HepG2 (cell line): ENCODE results near the gene CYP2S1. TPM values are rescaled to one million over a fixed set of nuclear protein-coding genes. Genes with fewer than 3 reads are reported as not detected.

Experiments
- ATF3 ChIP-seq: sonication (generic); formaldehyde crosslinking; IDR thresholded peaks from 2 replicates; pipeline ENCODE4 v1.4.0; 2020; ENCODE audit warnings: missing genetic modification reagents
- BATF2 ChIP-seq: sonication (generic); formaldehyde crosslinking; IDR thresholded peaks from 2 replicates; pipeline ENCODE4 v1.8.0; 2022; ENCODE audit warnings: mild to moderate bottlenecking, missing genetic modification reagents, moderate library complexity
- CBX5 ChIP-seq: sonication (generic); formaldehyde crosslinking; IDR thresholded peaks from 2 replicates; pipeline ENCODE4 v1.4.0; 2020; ENCODE audit warnings: missing genetic modification reagents, borderline replicate concordance
- CHD4 ChIP-seq: fragments of 200-600 bp; sonication (generic); IDR thresholded peaks from 2 replicates; pipeline ENCODE4 v1.7.0; 2017; ENCODE audit warnings: mild to moderate bottlenecking, low read length, borderline replicate concordance
- CREM ChIP-seq, 2 experiments: sonication (generic) in 1 of 2; formaldehyde crosslinking in 1 of 2; IDR thresholded peaks; 2 replicates each; pipeline versions ENCODE4 v1.4.0 to v1.6.1; 2016 to 2020; ENCODE audit warnings: antibody characterized with exemption in 1 of 2, mild to moderate bottlenecking in 1 of 2, missing genetic modification reagents in 1 of 2
- FOXP4 ChIP-seq: sonication (generic); formaldehyde crosslinking; IDR thresholded peaks from 2 replicates; pipeline ENCODE4 v1.4.0; 2020; ENCODE audit warnings: missing genetic modification reagents
- IKZF5 ChIP-seq: IDR thresholded peaks from 2 replicates; pipeline ENCODE4 v1.6.1; 2018; ENCODE audit warnings: missing genetic modification reagents, mild to moderate bottlenecking, missing compliant biosample characterization
- KMT2A ChIP-seq: sonication (generic); formaldehyde crosslinking; IDR thresholded peaks from 2 replicates; pipeline ENCODE4 v1.4.0; 2020; ENCODE audit warnings: missing genetic modification reagents
- MED13 ChIP-seq: sonication (generic); formaldehyde crosslinking; IDR thresholded peaks from 2 replicates; pipeline ENCODE4 v1.5.0; 2020; ENCODE audit warnings: missing genetic modification reagents
- MEIS1 ChIP-seq: sonication (generic); formaldehyde crosslinking; IDR thresholded peaks from 2 replicates; pipeline ENCODE4 v1.9.0; 2021; ENCODE audit warnings: mild to moderate bottlenecking, missing genetic modification reagents, moderate library complexity, borderline replicate concordance
- NFATC3 ChIP-seq: sonication (generic); formaldehyde crosslinking; IDR thresholded peaks from 2 replicates; pipeline ENCODE4 v1.5.1; 2020; ENCODE audit warnings: mild to moderate bottlenecking, missing genetic modification reagents
- REXO4 ChIP-seq: sonication (generic); formaldehyde crosslinking; IDR thresholded peaks from 2 replicates; pipeline ENCODE4 v1.8.0; 2022; ENCODE audit warnings: missing genetic modification reagents, mild to moderate bottlenecking, borderline replicate concordance
- SIN3A ChIP-seq: IDR thresholded peaks from 2 replicates; pipeline ENCODE4 v1.6.1; 2011; ENCODE audit warnings: low read depth, mild to moderate bottlenecking, control low read depth, low read length, borderline replicate concordance
- TARDBP ChIP-seq: sonication (generic); formaldehyde crosslinking; IDR thresholded peaks from 2 replicates; pipeline ENCODE4 v1.8.0; 2022; ENCODE audit warnings: mild to moderate bottlenecking, missing genetic modification reagents
- TIGD3 ChIP-seq: sonication (generic); formaldehyde crosslinking; IDR thresholded peaks from 2 replicates; pipeline ENCODE4 v1.5.1; 2020; ENCODE audit warnings: mild to moderate bottlenecking, missing genetic modification reagents, borderline replicate concordance
- ZBTB42 ChIP-seq: sonication (generic); formaldehyde crosslinking; IDR thresholded peaks from 2 replicates; pipeline ENCODE4 v1.5.0; 2020; ENCODE audit warnings: mild to moderate bottlenecking, missing genetic modification reagents
- ZNF18 ChIP-seq: sonication (generic); formaldehyde crosslinking; IDR thresholded peaks from 2 replicates; pipeline ENCODE4 v1.8.0; 2022; ENCODE audit warnings: mild to moderate bottlenecking, missing genetic modification reagents; ENCODE audit not compliant: insufficient replicate concordance
- ZNF549 ChIP-seq: sonication (generic); formaldehyde crosslinking; IDR thresholded peaks from 2 replicates; pipeline ENCODE4 v1.5.0; 2020; ENCODE audit warnings: missing genetic modification reagents
- ZNF589 ChIP-seq: sonication (generic); formaldehyde crosslinking; conservative IDR thresholded peaks from 2 replicates; pipeline ENCODE4 v1.8.0; 2022; ENCODE audit warnings: mild to moderate bottlenecking, moderate library complexity, missing genetic modification reagents
- ZNF768 ChIP-seq: sonication (generic); formaldehyde crosslinking; IDR thresholded peaks from 2 replicates; pipeline ENCODE4 v1.4.0; 2020; ENCODE audit warnings: missing genetic modification reagents
- ZZZ3 ChIP-seq: sonication (generic); formaldehyde crosslinking; IDR thresholded peaks from 2 replicates; pipeline ENCODE4 v1.4.0; 2020; ENCODE audit warnings: missing genetic modification reagents, mild to moderate bottlenecking, borderline replicate concordance
- polyA plus RNA-seq, 8 experiments: library from polyadenylated mRNA; depleted of rRNA in 3 of 8; stranded (reverse) in 7 of 8; unstranded in 1 of 8; fragments of >200 nt; fragmentation: Illumina TruSeq in 4 of 8; extraction: Trizol in 4 of 8; gene quantifications; 2 replicates each; pipeline versions ENCODE4 v1.2.1 to v1.2.3, GENCODE V29; 2011 to 2016; ENCODE audit warnings: low read depth in 4 of 8, missing spikeins in 1 of 8, mixed read lengths in 1 of 8; ENCODE audit not compliant: insufficient read depth in 1 of 8
- total RNA-seq, 5 experiments: library from RNA; depleted of rRNA; stranded (reverse); fragments of >200 nt; fragmentation: Illumina TruSeq; extraction: Trizol; gene quantifications; 2 replicates each; pipeline ENCODE4 v1.2.3, GENCODE V29; 2016; ENCODE audit warnings: low read depth in 1 of 5

The CYP2S1 gene
- total and polyA plus RNA-seq, 2 of the 13 experiments (the other 11 are each of a cell fraction or from before 2014, with no cell fraction given) = 0.09 to 2.1 TPM

- peak; percentile 44; the same call in 1 of the 2 replicates for TF ChIP-seq TIGD3 (CRISPR knock-in tag)
- no peak for TF ChIP-seq ZNF18
- TF ChIP-seq ATF3 (CRISPR knock-in tag) = peak; percentile 78
- TF ChIP-seq ZZZ3 (CRISPR knock-in tag) = no peak
- TF ChIP-seq REXO4 (CRISPR knock-in tag) = 0 out of 2 replicates have a peak, but pooled peaks have one; percentile 58
- peak; percentile 50; the same call in 1 of the 2 replicates for TF ChIP-seq FOXP4
- TF ChIP-seq ZNF549 (CRISPR knock-in tag) = no peak
- TF ChIP-seq CBX5 (CRISPR knock-in tag) = no peak; the same call in 1 of the 2 replicates
- TF ChIP-seq TARDBP (CRISPR knock-in tag) = peak; percentile 8; the same call in 1 of the 2 replicates
- peak; percentile 17; the same call in 1 of the 2 replicates for TF ChIP-seq CHD4
- no peak for TF ChIP-seq NFATC3 (CRISPR knock-in tag)
- no peak for TF ChIP-seq MED13
- no peak for TF ChIP-seq BATF2 (CRISPR knock-in tag)
- TF ChIP-seq SIN3A = no peak
- no peak for TF ChIP-seq KMT2A (CRISPR knock-in tag)
- TF ChIP-seq ZNF768 (CRISPR knock-in tag) = peak; percentile 35; the same call in 1 of the 2 replicates
- TF ChIP-seq IKZF5 = no peak
- 0 out of 2 replicates have a peak, but pooled peaks have one; percentile 11 for TF ChIP-seq ZNF589 (CRISPR knock-in tag)
- TF ChIP-seq ZBTB42 = no peak
- TF ChIP-seq CREM (IDR thresholded peaks at IDR 0.05) = peak; percentile 51; the same call in 1 of the 2 replicates
- no peak for TF ChIP-seq CREM (CRISPR knock-in tag; IDR thresholded peaks at IDR 0.05)
- TF ChIP-seq MEIS1 (CRISPR knock-in tag) = no peak
These were observed 33.2 kb downstream of the CYP2S1 start (continued) for GRCh38 chr19:41226053-41226873.
